HG03457 (cell line): ENCODE measurements around the gene AQP2.

Source experiments
- ATAC-seq: cut with Tn5 transposase; IDR thresholded peaks from one replicate; pipeline ENCODE4 v1.9.1; 2021; ENCODE audit warnings: moderate number of reproducible peaks; ENCODE audit not compliant: unreplicated experiment

Gene AQP2

DNA sequence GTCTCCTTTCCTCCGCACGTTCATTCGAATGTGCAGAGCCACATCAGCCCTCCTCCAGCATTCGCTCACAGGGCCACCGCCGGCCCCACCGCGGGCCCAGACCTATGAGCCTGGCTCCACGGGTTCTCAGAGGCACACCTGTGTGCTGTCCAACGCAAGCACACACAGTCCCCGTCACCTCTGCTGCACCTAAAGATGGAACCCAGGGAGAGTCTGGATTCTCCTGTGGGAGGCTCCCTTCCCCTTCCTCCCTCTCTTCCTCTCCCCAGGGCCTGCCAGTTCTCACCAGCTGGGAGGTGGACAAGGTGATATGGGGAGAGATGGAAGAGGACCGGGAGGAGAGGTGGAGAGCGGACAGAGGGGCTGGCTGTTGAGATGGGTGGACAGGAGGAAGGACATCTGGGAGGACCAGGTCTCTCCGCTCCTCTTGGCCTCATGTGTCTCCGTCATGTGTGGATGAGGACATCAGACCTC, 17.3 kb downstream of the AQP2 start:
- ATAC-seq, result no peak

DNA sequence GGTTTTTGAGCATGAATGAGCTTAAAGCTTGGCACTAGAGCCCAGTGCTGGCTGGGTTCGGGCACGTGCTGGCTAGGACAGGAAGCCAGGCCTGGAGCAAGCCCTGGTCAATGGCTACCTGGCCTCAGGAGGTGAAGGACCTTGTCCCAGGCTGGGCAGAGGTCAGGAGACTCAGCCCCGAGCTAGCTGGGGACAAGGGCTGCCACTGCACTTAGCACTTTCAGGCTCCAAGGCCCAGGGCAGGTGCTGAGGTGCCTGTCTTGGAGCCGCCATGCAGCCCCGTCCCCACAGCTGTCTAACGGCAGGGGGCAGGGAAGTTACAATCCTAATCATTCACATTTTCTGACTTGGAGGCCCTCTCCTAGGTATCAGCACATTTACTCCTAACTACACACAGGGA, 17.9 kb downstream of the AQP2 start:
- no peak for ATAC-seq

DNA sequence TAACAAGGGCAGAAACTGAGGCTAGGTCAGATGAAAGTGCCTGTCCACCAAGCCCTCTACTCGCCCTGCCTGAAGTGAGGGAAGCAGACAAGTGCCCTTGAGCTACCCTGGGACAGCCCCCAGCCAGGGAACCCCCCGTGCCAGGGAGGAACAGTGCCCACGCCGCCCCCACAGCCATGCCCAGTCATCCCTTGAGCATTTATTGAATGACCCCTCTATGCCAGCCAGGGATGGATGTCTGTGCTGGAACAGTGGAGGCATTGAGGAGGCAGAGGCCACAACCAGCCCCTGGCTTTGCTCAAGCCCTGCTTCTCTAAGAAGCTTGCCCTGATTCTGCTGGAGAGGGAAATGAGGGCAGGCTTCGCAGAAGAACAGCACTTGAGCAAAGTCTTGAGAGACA, 18.5 kb downstream of the AQP2 start:
- no peak for ATAC-seq

GRCh38 chr12:49969651-49970429, 19.3 kb downstream of the AQP2 start:
- no peak for ATAC-seq

DNA sequence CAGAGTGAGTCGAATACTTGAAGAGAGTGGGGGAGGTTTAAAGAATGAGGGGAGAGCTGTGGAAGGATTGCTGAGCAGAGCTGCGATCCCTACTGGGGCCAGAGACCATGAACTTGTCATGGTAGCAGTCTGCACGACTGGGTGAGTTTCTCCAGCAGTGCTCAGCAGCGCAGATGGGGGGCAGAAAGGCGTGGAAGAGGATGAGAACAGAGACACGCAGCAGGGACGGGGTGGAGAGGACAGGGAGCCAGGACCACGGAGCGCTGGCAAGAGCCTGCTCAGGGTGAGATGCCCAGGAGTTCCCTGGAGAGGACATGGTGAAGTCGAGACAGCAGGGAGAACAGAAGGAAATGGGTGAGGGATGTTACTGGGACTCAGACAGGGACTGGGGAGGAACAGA, 20.1 kb downstream of the AQP2 start:
- ATAC-seq, result no peak

DNA sequence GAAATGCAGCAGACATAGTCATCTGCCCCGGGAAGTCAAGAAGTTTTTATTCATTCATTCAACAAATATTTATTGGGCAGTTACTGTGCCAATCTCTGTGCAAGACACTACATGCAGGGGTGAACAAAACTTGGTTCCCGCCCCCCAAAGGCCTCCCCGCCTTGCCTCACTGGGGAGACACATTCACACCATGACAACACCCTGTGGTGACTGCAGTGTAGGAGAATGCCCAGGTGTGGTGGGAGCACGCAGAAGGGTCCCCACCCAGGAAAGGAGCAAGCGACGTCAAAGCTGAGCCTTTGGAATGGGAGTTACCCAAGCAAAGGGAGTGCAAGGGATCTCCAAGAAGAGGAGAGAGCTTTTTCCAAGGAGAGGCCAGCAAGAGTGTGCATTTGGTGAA, 20.6 kb downstream of the AQP2 start:
- ATAC-seq, result no peak

DNA sequence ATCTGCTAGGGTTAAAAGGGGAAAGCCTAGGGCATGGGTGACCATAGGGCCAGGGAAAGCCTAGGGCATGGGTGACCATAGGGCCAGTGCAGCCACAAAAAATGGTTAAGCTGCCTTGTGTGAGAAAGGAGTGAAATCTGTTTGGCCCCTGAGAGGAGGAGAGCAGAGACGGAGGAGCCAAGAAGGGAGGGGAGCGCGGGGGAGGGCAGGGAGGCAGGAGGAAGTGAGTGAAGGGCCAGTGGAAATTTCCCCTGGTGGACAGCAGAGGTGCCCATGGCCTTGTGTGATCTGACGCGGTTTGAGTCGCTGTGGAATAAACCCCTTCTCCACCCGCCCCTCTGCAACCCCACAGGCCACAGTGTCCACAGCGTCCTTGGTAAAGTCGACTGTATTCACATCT, 21.6 kb downstream of the AQP2 start:
- no peak for ATAC-seq

- ATAC-seq, result no peak
These were observed 22.3 kb downstream of the AQP2 start, which contains the start of gene AQP6 for GRCh38 chr12:49972641-49973360. TSS of gene AQP6 (plus strand) at chr12:49972947. CDS start at chr12:49973174, 227 bp downstream.

GRCh38 chr12:49973361-49973830, 22.9 kb downstream of the AQP2 start:
- ATAC-seq, result no peak

DNA sequence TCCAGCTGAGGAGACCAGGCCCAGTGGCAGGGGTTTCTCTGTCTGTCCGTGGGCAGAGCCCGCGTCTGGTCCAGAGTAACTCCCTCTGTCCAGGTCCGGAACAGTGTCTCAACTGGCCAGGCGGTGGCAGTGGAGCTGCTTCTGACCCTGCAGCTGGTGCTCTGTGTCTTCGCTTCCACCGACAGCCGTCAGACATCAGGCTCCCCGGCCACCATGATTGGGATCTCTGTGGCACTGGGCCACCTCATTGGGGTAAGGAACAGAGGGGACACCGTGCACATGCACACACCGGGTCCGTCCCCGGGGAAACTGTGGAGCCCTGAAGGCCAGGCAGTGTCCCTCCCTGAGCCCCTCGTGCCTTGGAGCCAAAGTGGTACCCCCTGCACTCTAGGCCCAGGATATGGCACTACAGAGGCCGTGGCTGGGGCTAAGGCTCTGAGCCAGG, 23.7 kb downstream of the AQP2 start:
- no peak for ATAC-seq

GRCh38 chr12:49974677-49975317, 24.3 kb downstream of the AQP2 start:
- no peak for ATAC-seq

DNA sequence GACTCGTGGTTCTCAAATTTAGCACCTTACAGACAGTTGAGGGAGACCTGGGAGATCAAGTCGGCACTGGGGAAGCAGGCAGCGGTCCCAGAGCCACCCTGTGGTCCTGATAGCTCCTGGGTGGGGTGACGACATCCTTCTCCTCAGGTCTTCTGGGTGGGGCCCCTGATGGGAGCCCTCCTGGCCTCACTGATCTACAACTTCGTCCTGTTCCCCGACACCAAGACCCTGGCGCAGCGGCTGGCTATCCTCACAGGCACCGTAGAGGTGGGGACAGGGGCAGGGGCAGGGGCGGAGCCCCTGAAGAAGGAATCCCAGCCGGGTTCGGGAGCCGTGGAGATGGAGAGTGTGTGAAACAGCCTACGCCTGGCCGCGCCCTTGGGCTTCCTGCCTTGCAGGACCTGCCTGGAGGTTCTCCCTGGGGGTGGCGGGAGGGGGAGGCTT, 24.8 kb downstream of the AQP2 start:
- no peak for ATAC-seq

DNA sequence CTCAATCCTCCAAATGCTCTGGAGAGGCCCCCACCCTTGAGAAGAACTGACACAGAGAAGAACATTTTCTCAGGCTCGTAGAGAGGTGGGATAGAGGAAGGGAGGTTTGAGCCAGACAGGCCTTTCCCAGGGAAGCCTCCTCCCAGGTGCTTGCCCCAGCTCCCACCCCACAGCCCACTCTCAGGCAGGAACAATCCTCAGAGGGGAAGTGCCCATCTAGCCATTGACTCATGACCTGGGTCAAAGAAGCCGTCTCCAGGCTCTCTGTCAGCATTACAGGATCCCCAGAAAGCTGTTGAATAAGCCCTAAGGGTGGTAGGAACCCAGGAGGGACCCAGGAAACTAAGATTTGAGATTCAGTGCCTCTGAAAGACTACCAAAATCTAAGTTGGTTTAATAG, 26.0 kb downstream of the AQP2 start:
- no peak for ATAC-seq

DNA sequence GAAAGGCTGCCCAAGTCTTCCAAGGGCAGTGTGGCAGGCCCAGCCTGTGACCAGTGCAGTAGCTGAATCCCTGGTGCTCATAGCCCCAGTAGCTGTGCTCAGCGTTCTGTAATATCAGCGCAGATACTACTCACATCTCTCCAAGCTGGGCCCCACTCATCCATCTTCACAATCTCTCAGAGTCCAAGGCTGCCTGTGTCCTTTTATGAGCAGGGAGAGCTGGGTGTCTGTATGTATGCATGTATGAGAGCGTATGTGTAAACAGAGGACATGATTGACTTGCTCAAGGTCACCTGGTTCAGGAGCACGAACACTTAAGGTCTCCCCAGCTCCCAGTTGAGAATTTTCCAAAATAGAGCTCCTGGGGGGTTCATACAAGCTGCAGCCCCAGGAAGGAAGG, 27.6 kb downstream of the AQP2 start:
- ATAC-seq, result no peak

- no peak for ATAC-seq
These were observed 28.6 kb downstream of the AQP2 start for GRCh38 chr12:49979016-49979586.

DNA sequence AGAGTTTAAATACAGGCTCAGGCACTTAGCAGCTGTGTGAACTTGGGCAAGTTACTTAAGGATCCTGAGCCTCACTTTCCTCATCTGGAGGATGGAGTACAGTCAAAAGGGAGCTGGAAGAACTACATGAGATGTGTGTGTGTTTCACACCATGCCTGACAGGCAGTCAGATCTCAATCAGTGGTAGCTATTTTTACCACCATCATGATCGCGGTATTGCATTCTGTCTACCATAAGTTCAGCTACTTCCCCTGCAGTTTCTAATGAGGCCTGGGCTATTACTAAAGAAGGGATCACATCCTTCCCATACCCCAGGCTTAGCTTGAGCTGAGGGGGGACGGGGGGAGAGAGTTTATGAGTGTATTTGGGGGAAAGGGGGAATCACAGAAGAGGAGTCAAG, 29.3 kb downstream of the AQP2 start:
- no peak for ATAC-seq

DNA sequence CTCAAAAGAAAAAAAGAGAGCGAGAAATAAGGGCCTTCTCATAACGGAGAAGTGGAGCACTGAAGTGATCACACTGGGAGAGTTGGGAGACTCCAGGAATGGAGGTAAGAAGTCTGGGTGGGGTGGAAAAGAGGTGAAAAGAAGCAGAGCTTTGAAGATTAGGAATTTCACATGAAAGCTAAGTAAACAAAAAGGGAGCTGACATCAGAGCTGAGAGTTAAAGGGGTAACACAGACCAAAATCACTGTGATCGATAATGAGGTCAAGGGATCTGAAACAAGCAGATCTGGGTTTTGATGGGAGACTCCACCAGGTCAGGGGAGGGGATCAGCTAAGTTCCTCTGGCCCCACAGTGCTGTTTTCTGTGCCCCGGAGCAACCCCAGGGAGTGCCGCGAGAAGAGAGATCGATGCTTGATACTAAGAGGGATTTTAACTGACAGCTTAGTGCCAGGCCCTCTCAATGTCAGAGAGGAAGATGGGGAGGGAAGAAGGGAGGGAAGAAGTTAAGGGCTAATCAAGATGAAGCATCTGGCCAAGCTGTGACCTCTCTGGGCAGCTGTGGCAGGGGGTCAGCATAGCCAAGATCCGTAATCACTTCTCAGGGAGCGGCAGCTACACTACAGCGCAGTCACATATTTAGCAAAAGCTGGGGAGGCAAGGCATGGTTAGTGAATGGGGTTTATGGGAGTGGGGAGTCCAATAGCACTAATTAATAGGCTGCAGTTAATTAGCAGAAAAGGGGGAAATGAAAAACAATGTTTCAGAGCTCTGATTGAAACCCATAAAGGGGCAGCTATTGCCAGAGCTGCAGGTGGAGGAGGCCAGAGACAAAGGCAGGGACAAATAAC, 30.2 kb downstream of the AQP2 start:
- ATAC-seq, result no peak

DNA sequence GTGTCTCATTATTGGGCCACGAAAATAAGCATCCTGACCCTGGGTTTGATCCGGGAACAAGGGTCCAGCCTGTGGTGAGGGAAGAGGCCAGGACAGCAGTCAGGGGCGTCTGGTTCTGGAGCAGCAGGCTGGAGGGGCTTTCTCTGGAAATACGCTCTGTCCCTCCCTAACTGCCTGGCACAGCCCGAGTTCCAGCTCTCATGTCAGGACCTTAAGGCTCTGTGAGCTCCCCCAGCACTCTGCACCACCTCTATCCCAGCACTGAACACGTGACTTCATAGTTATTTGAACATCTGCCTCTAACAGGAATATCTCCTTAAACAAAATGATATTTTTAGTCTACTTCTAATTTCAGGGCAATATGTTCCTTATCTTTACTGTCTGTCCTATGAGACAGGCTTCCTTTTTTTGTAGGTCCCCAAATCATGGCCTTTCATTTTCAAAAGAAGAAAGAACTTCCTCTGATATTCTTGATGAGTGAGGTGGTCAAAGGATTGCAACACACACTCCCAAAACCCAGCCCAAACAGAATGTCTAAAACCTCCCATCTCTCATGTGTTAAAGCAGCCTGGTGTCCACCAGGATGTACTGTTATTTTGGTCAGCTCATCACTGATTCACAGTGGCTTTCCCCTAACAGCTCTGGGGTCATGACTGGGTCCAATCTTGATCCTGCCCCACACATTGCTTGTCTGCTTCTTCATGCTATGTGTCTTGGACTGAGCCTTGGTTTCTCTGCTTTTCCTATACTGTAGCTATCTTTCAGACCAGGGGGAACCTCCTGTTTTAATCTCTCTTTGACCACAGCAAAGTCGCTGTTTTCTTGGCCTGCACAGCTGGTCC, 31.9 kb downstream of the AQP2 start:
- no peak for ATAC-seq

- no peak for ATAC-seq
These were observed 33.4 kb downstream of the AQP2 start for GRCh38 chr12:49983892-49984291.
